Left renal cortex interstitium (tissue), 4 donors: Measurements from ENCODE around the gene MECR. TPM values are rescaled to one million over a fixed set of nuclear protein-coding genes. Genes with fewer than 3 reads are reported as not detected.

Experiments
- DNase-seq, 4 donors: peaks; one replicate each; pipeline ENCODE4 v3.0.0-alpha.2; 2013; ENCODE audit warnings: low read depth in 4 of 4, low spot score in 2 of 4, missing footprints in 1 of 4
- polyA plus RNA-seq, 4 donors: library from polyadenylated mRNA; unstranded; fragments of 120-200 nt; gene quantifications; one replicate each; pipeline ENCODE4 v1.2.1, GENCODE V29; 2013; ENCODE audit not compliant: insufficient read length in 4 of 4

The MECR gene
- polyA plus RNA-seq, 4 donors: 21.7 to 37.3 (median 30.4) TPM

- no peak for DNase-seq
These were observed 21.6 kb downstream of the MECR start for GRCh38 chr1:29209173-29209572.

GRCh38 chr1:29208442-29208841, 22.3 kb downstream of the MECR start:
- no peak for DNase-seq

GRCh38 chr1:29202584-29203340, 28.0 kb downstream of the MECR start:
- DNase-seq: peak; percentile 58 to 91 (median 82)

GRCh38 chr1:29202053-29202452, 28.7 kb downstream of the MECR start:
- DNase-seq: no peak

- no peak for DNase-seq
These were observed 29.1 kb downstream of the MECR start for GRCh38 chr1:29201595-29202051.

GRCh38 chr1:29200906-29201594, 29.7 kb downstream of the MECR start:
- no peak for DNase-seq

GRCh38 chr1:29197993-29198392, 32.7 kb downstream of the MECR start:
- no peak for DNase-seq

- DNase-seq: no peak
These were observed 33.2 kb downstream of the MECR start for GRCh38 chr1:29197590-29197924.

GRCh38 chr1:29196863-29197589, 33.7 kb downstream of the MECR start:
- DNase-seq: no peak

GRCh38 chr1:29195881-29196291, 34.8 kb downstream of the MECR start:
- no peak for DNase-seq

- no peak for DNase-seq
These were observed 36.8 kb downstream of the MECR start for GRCh38 chr1:29193879-29194455.

- no peak for DNase-seq
These were observed 40.0 kb downstream of the MECR start for GRCh38 chr1:29190718-29191117.

GRCh38 chr1:29186707-29187106, 44.0 kb downstream of the MECR start:
- no peak for DNase-seq

GRCh38 chr1:29186252-29186651, 44.5 kb downstream of the MECR start:
- no peak for DNase-seq

GRCh38 chr1:29183287-29183686, 47.4 kb downstream of the MECR start:
- no peak for DNase-seq

- peak; percentile 87 to 99 (median 98) for DNase-seq
These were observed 49.1 kb downstream of the MECR start, which contains the start of gene SRSF4 for GRCh38 chr1:29181413-29182225. Gene SRSF4 (minus strand): TSS chr1:29181900. CDS start chr1:29181752, 148 bp downstream.

GRCh38 chr1:29180497-29181412, 50.0 kb downstream of the MECR start:
- peak in 1 of 4 donors; percentile 47 for DNase-seq

GRCh38 chr1:29179641-29180184, 51.0 kb downstream of the MECR start:
- DNase-seq: no peak
